GM10847 (cell line): ENCODE data around the gene ZYX.

Experiments used
- POLR2A ChIP-seq: IDR thresholded peaks from 2 replicates; pipeline ENCODE4 v1.6.1; 2011; ENCODE audit not compliant: insufficient read length; ENCODE audit errors: extremely low read depth

Gene ZYX

GRCh38 chr7:143374561-143374960, 6.6 kb upstream of the ZYX start:
- TF ChIP-seq POLR2A: no peak

DNA sequence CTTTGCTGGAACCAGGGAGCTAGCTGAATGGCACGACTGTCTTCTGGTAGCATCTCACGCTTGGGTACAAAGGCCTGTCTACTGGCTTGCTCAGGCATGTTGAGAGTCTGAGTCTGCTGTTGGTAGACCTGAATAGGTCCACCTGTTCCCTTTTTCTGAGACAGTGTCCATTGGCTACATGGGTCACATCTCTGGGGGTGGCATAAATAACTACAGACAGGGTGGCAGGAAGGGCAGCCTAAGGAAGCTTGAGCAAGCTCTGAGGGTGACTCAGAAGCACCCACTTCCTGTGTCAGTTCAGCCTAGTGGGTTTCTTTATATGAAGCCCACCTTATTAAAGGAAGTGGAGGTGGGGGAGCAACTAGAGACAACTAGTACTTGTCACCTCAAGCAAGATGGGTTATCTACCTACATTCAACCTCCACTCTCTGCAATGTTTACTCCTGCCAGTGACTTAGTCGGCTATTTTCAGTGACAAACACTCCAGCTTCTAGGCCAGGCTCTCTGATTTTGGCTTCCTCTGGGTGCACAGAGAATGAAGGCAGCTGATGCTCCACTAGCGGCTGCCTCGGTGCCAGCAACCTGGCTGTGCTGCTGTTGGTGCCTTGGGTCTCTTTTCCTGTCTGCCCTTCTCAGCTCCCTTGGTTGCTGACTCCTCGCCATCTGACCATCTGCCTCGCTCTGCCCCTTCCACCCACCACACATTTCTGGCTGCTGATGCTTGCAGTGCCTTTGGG, 5.7 kb upstream of the ZYX start:
- TF ChIP-seq POLR2A: no peak

GRCh38 chr7:143376396-143376795, 4.7 kb upstream of the ZYX start:
- no peak for TF ChIP-seq POLR2A

GRCh38 chr7:143379611-143380259, 1.4 kb upstream of the ZYX start:
- no peak for TF ChIP-seq POLR2A

DNA sequence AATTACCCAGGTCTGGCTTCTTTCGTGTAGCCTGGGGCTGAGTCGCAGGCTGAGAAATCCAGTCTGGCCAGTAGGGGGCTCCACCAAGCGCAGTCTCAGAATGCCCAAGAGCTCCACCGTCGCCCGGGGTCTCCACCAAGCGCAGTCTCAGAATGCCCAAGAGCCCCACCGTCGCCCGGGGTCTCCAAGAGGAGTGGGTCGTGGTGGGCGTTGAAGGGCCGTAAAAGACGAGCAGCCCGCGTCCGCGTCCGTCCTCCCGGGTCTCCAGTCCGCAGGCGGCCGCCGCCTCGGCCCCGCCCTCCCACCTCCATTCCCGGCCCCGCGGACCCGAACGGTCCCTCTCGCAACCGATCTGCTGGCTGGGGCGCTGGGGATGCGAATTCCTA, 892 bp upstream of the ZYX start:
- TF ChIP-seq POLR2A: no peak

DNA sequence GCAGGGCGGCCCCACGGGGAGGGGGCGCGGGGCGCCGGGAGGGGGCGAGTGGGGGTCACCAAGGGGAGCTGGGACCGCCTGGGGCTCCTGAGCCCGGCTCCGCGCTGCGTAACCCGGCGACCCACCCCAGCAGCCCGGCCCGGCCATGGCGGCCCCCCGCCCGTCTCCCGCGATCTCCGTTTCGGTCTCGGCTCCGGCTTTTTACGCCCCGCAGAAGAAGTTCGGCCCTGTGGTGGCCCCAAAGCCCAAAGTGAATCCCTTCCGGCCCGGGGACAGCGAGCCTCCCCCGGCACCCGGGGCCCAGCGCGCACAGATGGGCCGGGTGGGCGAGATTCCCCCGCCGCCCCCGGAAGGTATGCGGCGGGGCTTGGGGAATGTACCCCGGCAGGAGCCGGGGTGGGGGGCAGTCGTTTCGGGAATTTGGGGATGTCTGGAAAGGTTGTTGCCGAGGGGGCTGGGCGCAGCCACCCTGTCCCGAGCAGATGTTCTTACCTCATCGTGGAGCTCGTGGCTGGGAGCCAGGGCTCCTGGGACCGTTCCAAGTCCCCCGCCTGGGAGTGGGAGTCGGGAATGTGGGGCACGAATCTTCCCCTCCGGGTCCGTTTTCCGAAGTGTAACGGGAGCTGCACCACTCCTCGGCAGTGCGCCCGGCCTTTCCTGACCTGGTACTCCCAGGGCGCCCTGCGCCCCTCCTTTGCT, 431 bp downstream of the ZYX start:
- no peak for TF ChIP-seq POLR2A

DNA sequence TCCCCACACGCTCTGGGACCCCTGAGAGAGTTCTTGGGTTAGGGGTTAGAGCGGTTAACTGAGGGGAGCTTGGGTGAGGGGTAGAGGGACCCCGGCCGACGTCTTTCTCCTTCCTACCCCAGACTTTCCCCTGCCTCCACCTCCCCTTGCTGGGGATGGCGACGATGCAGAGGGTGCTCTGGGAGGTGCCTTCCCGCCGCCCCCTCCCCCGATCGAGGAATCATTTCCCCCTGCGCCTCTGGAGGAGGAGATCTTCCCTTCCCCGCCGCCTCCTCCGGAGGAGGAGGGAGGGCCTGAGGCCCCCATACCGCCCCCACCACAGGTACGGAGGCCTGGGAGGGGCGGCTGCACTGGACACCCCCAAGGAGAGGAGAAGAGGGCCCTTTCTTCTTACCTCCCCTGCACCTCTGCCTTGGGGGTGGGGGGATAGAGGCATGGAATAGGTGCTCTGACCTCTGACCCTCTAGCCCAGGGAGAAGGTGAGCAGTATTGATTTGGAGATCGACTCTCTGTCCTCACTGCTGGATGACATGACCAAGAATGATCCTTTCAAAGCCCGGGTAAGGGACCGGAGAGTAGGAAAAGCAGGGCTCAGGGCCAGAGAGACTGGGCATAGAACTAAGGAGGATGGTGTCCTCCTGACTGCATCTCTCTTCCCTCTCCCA, 1.1 kb downstream of the ZYX start:
- TF ChIP-seq POLR2A: no peak

DNA sequence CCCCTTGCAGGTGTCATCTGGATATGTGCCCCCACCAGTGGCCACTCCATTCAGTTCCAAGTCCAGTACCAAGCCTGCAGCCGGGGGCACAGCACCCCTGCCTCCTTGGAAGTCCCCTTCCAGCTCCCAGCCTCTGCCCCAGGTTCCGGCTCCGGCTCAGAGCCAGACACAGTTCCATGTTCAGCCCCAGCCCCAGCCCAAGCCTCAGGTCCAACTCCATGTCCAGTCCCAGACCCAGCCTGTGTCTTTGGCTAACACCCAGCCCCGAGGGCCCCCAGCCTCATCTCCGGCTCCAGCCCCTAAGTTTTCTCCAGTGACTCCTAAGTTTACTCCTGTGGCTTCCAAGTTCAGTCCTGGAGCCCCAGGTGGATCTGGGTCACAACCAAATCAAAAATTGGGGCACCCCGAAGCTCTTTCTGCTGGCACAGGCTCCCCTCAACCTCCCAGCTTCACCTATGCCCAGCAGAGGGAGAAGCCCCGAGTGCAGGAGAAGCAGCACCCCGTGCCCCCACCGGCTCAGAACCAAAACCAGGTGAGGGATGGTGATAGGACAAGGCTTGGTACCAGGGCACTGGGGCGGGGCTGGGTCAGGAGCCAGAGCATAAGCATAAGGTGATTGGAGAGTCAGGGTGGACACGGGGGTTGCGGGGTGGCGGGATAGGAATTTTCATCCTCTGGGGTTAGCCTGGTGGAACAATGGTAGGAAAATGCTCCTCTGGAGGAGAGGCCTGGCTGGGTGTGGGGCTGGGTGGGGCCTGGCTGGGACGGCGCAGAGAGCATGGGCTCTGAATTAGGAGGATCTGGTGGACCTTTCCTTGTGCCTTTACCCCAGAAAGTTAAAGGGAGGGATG, 1.9 kb downstream of the ZYX start:
- no peak for TF ChIP-seq POLR2A

- no peak for TF ChIP-seq POLR2A
These were observed 2.5 kb downstream of the ZYX start for GRCh38 chr7:143383642-143383957.

- TF ChIP-seq POLR2A: no peak
These were observed 3.0 kb downstream of the ZYX start for GRCh38 chr7:143384148-143384547.

- TF ChIP-seq POLR2A: no peak
These were observed 3.8 kb downstream of the ZYX start for GRCh38 chr7:143384661-143385631.

DNA sequence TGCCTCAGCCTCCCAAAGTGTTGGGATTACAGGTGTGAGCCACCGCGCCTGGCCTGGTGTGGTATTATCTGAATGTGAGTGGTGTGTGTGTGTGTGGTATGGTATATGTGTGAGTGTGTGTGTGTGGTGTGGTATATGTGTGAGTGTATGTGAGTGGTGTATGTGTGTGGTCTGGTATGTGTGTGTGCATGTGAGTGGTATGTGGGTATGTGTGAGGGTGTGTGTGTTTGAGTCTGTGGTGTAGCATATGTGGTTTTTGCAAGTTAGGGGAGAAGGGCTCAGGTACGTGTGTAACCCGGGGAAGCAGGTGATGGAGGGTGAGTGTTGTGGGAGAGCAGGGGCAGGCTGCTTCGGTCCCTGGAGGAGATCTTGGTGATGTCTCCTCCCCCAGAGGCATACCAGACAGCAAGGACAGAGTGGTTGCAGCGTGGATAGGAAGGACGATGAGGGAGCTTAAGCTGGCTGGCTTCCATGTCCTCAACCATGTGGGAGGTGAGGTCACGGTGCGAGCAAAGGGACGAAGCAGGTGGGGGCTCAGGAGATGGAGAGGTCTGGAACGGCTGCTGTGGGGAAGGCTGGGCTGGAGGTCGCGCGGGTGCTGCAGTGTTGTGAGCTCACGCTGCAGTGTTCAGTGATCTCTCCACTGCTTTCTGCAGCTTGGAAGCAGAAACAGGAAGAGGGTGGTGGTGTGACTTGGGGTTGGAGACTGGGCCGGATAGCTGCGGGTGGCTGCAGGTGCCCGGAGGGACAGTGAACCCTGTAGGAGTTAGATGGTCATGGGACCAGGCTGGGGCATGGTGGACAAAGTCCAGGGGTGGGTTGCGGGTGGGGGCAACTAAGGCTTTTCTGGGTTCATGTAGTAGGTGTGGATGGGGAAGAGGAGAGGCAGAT, 5.0 kb downstream of the ZYX start:
- no peak for TF ChIP-seq POLR2A
